ENCODE results near the gene WFIKKN1.

Gene WFIKKN1

GRCh38 chr16:609316-609715 lies 21.5 kb upstream of the WFIKKN1 start:
- POLR2A ChIA-PET: interaction anchor here (1.2 kb wide), 1 partner anchor 24 kb away, joined by 3 read pairs; no protein-coding TSS in a partner anchor
- no peak for TF ChIP-seq ZNF747 (tag by site-specific recombination; IDR thresholded peaks at IDR 0.05)
- TF ChIP-seq ZNF324 (tag by site-specific recombination; IDR thresholded peaks at IDR 0.05): no peak
- TF ChIP-seq ZNF354C (tag by site-specific recombination; IDR thresholded peaks at IDR 0.05; ENCODE audit: borderline replicate concordance, low read depth): no peak
- no peak for TF ChIP-seq ZNF114 (tag by site-specific recombination; IDR thresholded peaks at IDR 0.05)
- TF ChIP-seq ZNF837 (tag by site-specific recombination; IDR thresholded peaks at IDR 0.05): no peak
- no peak for TF ChIP-seq ZFP41 (tag by site-specific recombination; IDR thresholded peaks at IDR 0.05; ENCODE audit: borderline replicate concordance)
- TF ChIP-seq ZNF501 (tag by site-specific recombination; IDR thresholded peaks at IDR 0.05): no peak

GRCh38 chr16:609984-610383 lies 20.8 kb upstream of the WFIKKN1 start:
- Histone ChIP-seq H3K36me3 (ENCODE audit: control insufficient read depth in 2 of 2, insufficient read depth in 1 of 2, low read length in 2 of 2) (peaks cover 0 to 3% of the 10 kb centered on the region in 2 experiments; a peak in 1 of 3 replicates), H3K27ac (ENCODE audit: extremely low read depth, low read depth, low read length) (no peak overlapping the region), H3K9me3 (ENCODE audit: control insufficient read depth, insufficient read depth, low read depth, low read length) (no peaks in the 10 kb centered on the region), H3K4me1 (ENCODE audit: control insufficient read depth, insufficient read depth, low read length) (no peaks in the 10 kb centered on the region), H3K4me3 (ENCODE audit: low read depth, low read length) (no peak overlapping the region)
- TF ChIP-seq ZNF501 (tag by site-specific recombination; IDR thresholded peaks at IDR 0.05) (no peak), ZEB2 (tag by site-specific recombination; IDR thresholded peaks at IDR 0.05) (no peak), ZNF488 (tag by site-specific recombination; IDR thresholded peaks at IDR 0.05) (no peak), ZBTB48 (tag by site-specific recombination; IDR thresholded peaks at IDR 0.05) (no peak), ZNF600 (tag by site-specific recombination; IDR thresholded peaks at IDR 0.05) (no peak), TSHZ1 (tag by site-specific recombination; IDR thresholded peaks at IDR 0.05; ENCODE audit: borderline replicate concordance) (no peak), ZNF416 (tag by site-specific recombination; IDR thresholded peaks at IDR 0.05) (no peak), ZNF624 (tag by site-specific recombination; IDR thresholded peaks at IDR 0.05) (no peak), ZNF341 (tag by site-specific recombination; IDR thresholded peaks at IDR 0.05; ENCODE audit: low read depth) (no peak), ZNF292 (tag by site-specific recombination; IDR thresholded peaks at IDR 0.05; ENCODE audit: borderline replicate concordance, low read depth) (no peak), ZNF202 (tag by site-specific recombination; IDR thresholded peaks at IDR 0.05; ENCODE audit: borderline replicate concordance) (no peak), ZNF747 (tag by site-specific recombination; IDR thresholded peaks at IDR 0.05) (no peak), ZFP3 (tag by site-specific recombination; IDR thresholded peaks at IDR 0.05; ENCODE audit: low read depth) (no peak)
- CTCF ChIA-PET: interaction anchor here (0.9 to 2.0 kb wide), 3 partner anchors 9 to 33 kb away, joined by 4 to 8 read pairs (median 4); no protein-coding TSS in a partner anchor
- POLR2A ChIA-PET: no interaction called here

More at GRCh38 chr16:609316-609715, 21.5 kb upstream of the WFIKKN1 start:
- Histone ChIP-seq H3K9me3 (ENCODE audit: control insufficient read depth, insufficient read depth, low read depth, low read length) (no peaks in the 10 kb centered on the region), H3K4me1 (ENCODE audit: control insufficient read depth, insufficient read depth, low read length) (no peaks in the 10 kb centered on the region), H3K4me3 (ENCODE audit: low read depth, low read length) (no peak overlapping the region), H3K27ac (ENCODE audit: extremely low read depth, low read depth, low read length) (no peak overlapping the region), H3K36me3 (ENCODE audit: control insufficient read depth in 2 of 2, insufficient read depth in 1 of 2, low read length in 2 of 2) (peaks cover 0 to 3% of the 10 kb centered on the region in 2 experiments; a peak in 1 of 3 replicates)
- CTCF ChIA-PET: interaction anchor here (0.7 to 2.0 kb wide), 4 partner anchors 9 to 1418 kb away, joined by 4 to 8 read pairs (median 4); no protein-coding TSS in a partner anchor

Measured in HEK293 (cell line).